IPS-NIHi11 (cell line): Measurements from ENCODE around the gene MYBPC2.

ENCODE experiments used
- DNase-seq: peaks from one replicate; pipeline ENCODE4 v3.0.0; 2012; ENCODE audit warnings: mixed read lengths, low spot score

The MYBPC2 gene

GRCh38 chr19:50500753-50501151 lies 68.1 kb downstream of the MYBPC2 start:
- DNase-seq = no peak

DNA sequence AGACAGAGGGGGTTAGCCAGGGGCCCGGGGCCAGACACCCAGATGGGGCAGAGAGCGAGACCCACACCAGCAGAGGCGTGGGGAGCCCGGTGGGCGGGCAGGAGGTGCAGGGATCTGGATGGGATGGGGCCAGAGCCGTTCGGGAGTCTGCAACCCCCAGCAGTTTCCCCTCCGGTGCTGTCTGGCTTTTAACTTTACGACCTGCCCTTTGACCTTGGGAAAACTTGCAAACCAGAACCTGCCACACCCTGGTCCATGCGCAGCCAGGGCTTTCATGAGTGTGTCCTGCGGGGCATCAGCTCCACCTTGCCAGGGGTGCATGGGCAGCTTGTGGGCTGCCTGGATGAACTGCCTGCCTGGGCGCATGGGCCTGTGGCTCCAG lies 68.5 kb downstream of the MYBPC2 start:
- DNase-seq = no peak

DNA sequence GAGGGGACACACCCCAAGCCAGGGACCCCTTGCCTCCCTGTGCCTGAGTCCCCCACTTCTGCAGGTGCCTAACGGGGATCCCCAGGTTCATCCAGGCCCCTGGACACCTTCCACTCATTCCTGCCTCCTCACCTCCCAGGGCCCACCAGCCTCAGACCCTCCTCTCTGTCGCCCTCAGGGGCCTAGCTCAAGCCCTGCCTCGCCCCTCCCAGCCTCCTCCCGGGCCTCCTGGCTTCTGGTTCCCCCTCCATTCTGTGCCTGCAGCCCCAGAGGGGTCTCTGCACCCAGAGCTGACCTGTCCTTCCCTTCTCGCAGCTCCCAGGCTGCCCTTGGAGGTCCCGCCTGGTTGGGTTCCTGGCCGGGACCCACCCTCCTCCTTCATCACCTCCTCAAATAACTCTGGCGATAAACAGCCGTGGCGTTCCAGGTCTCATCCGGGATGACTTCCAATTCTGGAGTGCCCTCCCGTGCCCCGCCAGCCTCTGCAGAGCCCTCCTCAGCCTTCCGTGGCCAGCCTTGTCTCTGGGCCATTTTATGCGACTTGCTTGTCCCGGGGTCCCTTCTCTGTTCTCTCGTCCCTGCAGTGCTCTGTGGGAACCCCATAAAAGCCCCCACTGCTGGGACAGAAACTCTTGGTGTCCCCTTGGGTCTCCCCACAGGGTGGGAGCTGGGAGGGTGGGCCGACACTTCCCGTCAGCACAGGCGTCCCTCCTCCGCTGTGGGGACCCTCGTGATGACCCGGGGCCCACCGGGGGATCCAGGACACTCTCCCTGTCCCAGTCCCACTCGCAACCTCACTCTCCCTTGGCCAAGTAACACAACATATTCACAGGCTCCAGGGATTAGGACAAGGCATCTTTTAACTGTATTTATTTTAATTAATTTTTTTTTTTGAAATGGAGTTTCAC lies 69.1 kb downstream of the MYBPC2 start:
- no peak for DNase-seq

- DNase-seq = no peak
These were observed 73.3 kb downstream of the MYBPC2 start for GRCh38 chr19:50505856-50506611.

DNA sequence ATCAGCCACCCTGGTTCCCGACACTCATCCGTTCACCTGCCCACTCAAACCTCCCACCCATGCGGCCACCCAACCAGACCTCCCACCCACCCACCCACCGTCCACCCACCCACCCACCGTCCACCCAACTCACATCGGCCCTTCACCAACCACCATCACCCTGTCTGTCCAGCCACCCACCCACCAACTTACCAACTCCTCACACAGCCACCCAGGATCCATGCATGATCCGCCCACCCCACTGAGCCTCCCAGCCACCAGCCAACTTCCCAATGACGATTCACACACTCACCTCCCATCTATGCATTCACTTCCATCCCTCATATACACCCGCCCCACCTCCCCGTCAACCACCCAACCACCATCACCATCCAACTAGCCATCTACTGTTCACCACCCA lies 74.0 kb downstream of the MYBPC2 start:
- no peak for DNase-seq

DNA sequence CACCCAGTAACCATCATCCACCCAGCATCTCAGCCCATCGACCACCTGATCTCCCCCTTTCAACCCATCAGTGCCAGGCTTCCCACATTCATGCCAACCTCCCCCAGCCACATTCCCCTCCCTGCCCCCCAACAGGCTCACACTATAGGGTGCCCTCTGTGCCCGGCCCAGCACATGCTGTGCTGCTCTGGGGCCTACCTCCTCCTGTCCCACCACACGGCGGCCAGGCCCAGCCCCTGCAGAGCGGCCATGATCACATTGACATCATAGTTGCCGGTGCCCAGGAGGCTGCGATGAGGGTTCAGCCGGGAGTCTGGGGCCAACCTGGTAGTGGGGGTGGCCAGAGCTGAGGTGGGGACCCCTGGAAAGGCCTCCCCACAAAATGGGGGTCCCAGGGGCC lies 74.7 kb downstream of the MYBPC2 start:
- no peak for DNase-seq

DNA sequence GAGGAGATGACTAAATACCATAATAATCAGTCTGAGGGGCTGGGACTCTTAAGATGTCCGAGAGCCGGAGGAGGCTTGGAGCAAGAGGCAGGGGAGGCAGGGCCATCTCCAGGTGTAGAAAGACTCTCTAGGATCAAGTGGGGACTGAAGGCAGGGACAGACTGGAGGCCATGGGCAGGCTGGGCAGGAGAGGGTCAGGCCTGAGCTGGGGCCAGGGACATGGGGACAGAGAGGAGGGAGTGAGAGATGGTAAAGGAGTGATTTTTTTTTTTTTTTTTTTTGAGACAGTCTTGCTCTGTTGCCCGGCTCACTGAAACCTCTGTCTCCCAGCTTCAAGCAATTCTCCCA lies 76.1 kb downstream of the MYBPC2 start:
- no peak for DNase-seq

DNA sequence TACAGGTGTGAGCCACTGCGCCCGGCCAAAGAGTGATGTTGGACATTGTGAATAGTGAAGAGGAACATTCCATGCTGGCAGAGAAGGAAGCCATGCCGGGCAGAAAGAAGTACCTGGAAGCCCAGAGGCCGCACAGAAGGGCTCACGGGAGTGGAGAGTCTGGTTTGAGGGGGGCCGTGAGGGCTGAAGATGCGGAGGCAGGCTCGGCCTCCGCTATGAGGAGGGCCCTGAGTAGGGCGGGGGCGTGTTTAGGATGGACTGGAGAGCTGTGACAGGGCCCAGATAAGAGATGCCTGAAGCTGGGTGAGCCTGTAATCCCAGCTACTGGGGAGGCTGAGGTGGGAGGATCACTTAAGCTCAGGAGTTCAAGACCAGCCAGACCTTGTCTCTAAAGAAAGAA lies 76.7 kb downstream of the MYBPC2 start:
- DNase-seq = no peak

- DNase-seq = no peak
These were observed 77.5 kb downstream of the MYBPC2 start for GRCh38 chr19:50510121-50510670.

- DNase-seq = peak; percentile 77
These were observed 78.0 kb downstream of the MYBPC2 start for GRCh38 chr19:50510700-50511068.

GRCh38 chr19:50511069-50511822 lies 78.6 kb downstream of the MYBPC2 start, which contains the start of gene JOSD2:
TSS of gene JOSD2 (minus strand) at chr19:50511191. CDS start at chr19:50510431, 760 bp downstream.
- peak; percentile 96 for DNase-seq

DNA sequence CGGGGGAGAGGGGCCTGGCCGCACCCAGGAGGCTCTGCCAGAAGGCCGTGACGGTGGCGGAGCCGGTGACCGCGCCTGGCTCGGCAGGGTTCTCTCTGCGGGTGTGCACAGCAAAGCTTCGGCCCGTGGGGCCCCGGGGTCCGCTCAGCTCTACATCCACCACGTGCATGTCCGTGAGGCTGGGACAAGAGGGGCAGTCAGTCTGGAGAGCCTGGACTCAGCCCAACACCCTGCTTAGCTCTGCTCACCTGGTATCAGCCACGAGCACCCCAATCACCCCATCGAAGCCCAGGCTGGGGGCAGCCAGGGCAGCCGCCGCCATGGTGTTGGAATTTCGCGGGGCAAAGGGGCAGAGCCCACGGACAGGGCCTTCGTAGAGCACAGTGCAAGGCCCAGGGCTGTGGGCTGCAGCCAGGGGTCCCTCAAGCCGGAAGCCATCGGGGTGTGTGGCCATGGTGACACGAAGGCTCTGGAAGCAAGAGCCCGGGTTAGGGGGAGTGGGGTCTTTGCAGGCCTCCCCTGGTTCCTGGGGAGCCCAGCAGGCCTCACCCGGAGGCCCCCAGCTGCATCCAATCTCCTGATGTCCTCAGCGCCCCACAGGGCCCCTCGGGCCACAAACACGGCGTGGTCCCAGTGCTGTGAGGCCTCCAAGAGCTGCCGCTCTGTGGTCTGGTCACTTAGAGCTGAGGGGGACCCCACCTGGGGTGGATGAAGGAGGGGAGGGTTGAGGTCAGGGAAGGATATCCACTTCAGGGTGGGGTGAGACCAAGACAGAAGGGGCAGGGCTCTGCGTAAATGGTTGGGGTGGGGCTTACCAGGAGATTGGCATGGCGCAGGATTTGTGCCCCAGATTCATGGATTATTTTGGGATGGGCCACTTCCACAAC lies 79.7 kb downstream of the MYBPC2 start:
- no peak for DNase-seq

- no peak for DNase-seq
These were observed 80.5 kb downstream of the MYBPC2 start for GRCh38 chr19:50512999-50513745.

DNA sequence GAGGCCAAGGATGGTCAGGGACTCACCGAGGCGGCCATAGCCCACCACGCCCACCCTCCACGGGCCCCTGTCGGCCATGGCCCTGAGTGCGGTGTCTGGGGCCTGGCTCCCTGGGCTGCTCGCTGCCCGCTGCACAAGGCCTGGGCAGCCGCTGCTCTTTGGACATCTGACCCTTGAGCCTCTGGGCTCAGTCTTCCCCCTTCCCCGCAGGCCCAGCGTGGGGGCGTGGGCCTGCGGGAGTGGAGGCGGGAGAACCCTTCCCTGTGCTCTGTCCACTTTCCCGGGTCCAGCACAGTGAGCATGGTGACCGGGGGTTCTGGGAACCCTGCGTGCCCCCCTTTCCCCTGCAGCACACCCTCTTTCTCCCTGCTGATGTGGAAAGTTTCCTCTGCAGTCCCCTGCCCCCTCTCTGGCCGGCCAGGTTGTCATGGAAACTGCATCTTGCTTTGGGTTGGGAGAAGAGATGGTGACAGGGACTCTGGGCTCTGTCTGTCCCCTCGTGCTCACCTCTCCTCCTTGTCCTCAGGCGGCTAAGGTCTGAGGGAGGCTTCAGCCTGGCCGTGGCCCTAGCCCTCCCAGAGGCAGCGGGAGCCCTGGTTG lies 81.2 kb downstream of the MYBPC2 start, which contains the start of gene ASPDH:
Gene ASPDH, minus strand, starts transcription at position 168 of the 600 bp plus-strand sequence. Its CDS starts 90 bp downstream, at position 78.
- no peak for DNase-seq

GRCh38 chr19:50514346-50515167 lies 81.9 kb downstream of the MYBPC2 start:
- no peak for DNase-seq

DNA sequence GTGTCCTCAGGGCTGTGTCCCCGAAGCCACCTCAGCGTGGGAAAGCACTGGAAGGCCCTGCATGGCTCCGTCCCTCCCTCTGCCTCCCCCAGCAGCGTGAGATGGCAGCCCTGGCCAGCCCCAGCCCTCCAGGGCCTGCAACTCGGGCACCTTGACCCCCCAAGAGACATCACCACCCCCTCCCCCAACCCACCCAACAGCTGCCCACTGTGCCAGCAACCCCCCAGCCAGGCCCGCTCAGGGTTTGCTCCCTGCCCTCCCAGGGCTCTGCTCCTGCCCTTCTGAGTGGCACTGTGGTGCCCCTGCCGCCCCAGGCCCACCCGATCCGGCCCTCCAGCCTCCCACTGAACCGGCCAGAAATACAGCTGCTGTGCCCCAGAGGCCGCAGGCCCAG lies 82.5 kb downstream of the MYBPC2 start:
- DNase-seq = no peak
